Activated CD4-positive, alpha-beta T cell treated with anti-CD3 and anti-CD28 coated beads for 36 hours (primary cell): ENCODE results near the gene KIF25. TPM values are rescaled to one million over a fixed set of nuclear protein-coding genes. Genes with fewer than 3 reads are reported as not detected.

Source experiments
- ATAC-seq: fragments of 200-7000 bp; cut with Tn5 transposase; one replicate; pipeline ENCODE4 v1.10.0; 2021; ENCODE audit warnings: mild to moderate bottlenecking, moderate library complexity
- CTCF ChIA-PET: fragments of 350-600 bp; sonication (Branson Sonifier 250); formaldehyde crosslinking; loops from one replicate; lab custom pipeline; 2021; ENCODE audit warnings: antibody characterized with exemption; lab: Charles Lee
- POLR2A ChIA-PET: fragments of 350-600 bp; sonication (Branson Sonifier 250); formaldehyde crosslinking; loops from one replicate; lab custom pipeline; 2021; ENCODE audit warnings: antibody characterized with exemption, inconsistent platforms; lab: Charles Lee
- DNase-seq: peaks from one replicate; pipeline ENCODE4 v3.0.0-alpha.2; 2020
- H3K27ac Mint-ChIP-seq: one replicate; pipeline ENCODE4 v1.8.0; 2021; ENCODE audit warnings: mixed read lengths
- H3K27me3 Mint-ChIP-seq: one replicate; pipeline ENCODE4 v1.8.0; 2021; ENCODE audit warnings: mixed read lengths
- H3K36me3 Mint-ChIP-seq: one replicate; pipeline ENCODE4 v1.8.0; 2021; ENCODE audit warnings: low read depth, mixed read lengths
- H3K4me1 Mint-ChIP-seq: one replicate; pipeline ENCODE4 v1.8.0; 2021; ENCODE audit warnings: mixed read lengths
- H3K4me3 Mint-ChIP-seq: one replicate; pipeline ENCODE4 v1.8.0; 2021; ENCODE audit warnings: mild to moderate bottlenecking, moderate library complexity, mixed read lengths
- H3K9me3 Mint-ChIP-seq: one replicate; pipeline ENCODE4 v1.8.0; 2021; ENCODE audit warnings: low read depth, mixed read lengths
- intact Hi-C, 2 experiments: fragments of 100-400 bp; cut with DNase I in 1 of 2; cut with micrococcal nuclease in 1 of 2; formaldehyde crosslinking; loops; one replicate each; pipeline versions ENCODE4 v1.14.2 to v1.15.1; 2022 to 2024; cut with DNase I, micrococcal nuclease
- total RNA-seq, 2 experiments: library from RNA; stranded (reverse); gene quantifications; one replicate each; pipeline ENCODE4 v1.2.3, GENCODE V29; 2021

The KIF25 gene
- total RNA-seq, 2 experiments from 2014 or later, result not detected

DNA sequence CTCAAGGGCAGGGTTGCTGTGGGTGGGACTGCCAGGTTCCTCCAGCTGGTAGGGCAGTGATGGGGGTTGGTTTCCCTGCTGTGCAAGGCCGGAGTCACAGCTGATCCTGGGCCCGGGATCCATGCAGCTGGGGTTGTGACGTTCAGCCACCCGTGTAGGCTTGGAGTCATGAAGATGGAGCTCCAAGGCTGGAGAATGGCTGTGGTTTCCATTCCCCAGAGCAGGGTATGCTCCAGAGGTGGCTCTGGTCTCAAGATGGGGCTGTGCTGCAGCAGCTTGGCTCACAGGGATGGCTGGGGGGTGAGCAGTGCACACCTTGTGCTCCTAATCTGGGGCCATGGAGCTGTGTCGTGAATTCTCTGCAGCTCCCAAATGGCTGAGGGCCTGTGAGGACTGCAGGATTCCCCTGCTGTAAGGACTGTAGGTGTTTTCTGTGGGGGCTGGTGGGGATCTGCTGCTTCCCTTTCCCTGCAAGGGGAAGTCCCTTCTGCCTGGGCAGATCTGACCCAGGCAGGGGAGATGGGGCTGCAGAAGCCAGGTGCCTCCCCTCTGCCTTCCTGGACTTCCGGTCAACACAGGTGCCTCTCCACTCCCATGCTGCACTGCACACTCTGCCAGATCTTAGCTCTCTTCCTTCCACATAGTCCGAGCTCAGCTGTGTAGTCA is 15.9 kb downstream of the KIF25 start:
- Mint-ChIP-seq H3K27ac (no peak overlapping the region), H3K4me3 (no peak overlapping the region), H3K4me1 (no peaks in the 10 kb centered on the region), H3K36me3 (peaks cover 4% of the 10 kb centered on the region), H3K27me3 (peaks cover 2% of the 10 kb centered on the region), H3K9me3 (peaks cover 22% of the 10 kb centered on the region)
- POLR2A ChIA-PET, result no interaction called here
- intact Hi-C loops, result no loop called here
- no peak for ATAC-seq
- no peak for DNase-seq
- CTCF ChIA-PET, result interaction anchor here (0.7 kb wide), 1 partner anchor 803 kb away, joined by 3 read pairs; no protein-coding TSS in a partner anchor

DNA sequence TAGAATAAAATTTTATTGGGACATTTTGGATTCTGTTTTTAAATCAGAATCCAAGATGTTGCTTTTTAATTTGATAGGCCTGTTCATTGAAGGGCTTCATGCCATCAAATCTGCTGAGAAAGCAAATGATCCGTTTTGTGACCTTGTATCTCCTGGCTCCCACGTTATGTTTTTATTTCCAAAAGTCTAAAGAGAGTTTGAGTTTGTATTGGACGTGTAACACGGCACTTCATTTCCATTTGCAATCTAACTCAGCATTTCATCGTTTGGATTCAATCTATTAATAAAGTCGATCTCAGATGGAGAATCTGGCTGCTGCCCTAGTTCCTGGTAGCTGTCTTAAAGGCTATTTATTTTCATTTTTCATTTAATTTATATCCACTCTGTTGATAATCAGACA is 17.0 kb downstream of the KIF25 start:
- H3K27ac Mint-ChIP-seq, result no peak overlapping the region
- peaks cover 2% of the 10 kb centered on the region for H3K27me3 Mint-ChIP-seq
- POLR2A ChIA-PET, result no interaction called here
- H3K4me3 Mint-ChIP-seq, result no peak overlapping the region
- ATAC-seq (no peak), DNase-seq (no peak)
- intact Hi-C loops, result no loop called here
- H3K9me3 Mint-ChIP-seq, result peaks cover 20% of the 10 kb centered on the region
- H3K4me1 Mint-ChIP-seq, result no peaks in the 10 kb centered on the region
- CTCF ChIA-PET, result no interaction called here
- H3K36me3 Mint-ChIP-seq, result peaks cover 4% of the 10 kb centered on the region

GRCh38 chr6:168015009-168015408 is 17.5 kb downstream of the KIF25 start:
- peaks cover 4% of the 10 kb centered on the region for H3K36me3 Mint-ChIP-seq
- DNase-seq (no peak), ATAC-seq (no peak)
- H3K9me3 Mint-ChIP-seq, result peaks cover 20% of the 10 kb centered on the region
- no peaks in the 10 kb centered on the region for H3K4me1 Mint-ChIP-seq
- intact Hi-C loops, result no loop called here
- H3K27me3 Mint-ChIP-seq, result peaks cover 2% of the 10 kb centered on the region
- POLR2A ChIA-PET, result no interaction called here
- H3K27ac Mint-ChIP-seq, result no peak overlapping the region
- H3K4me3 Mint-ChIP-seq, result no peak overlapping the region
- CTCF ChIA-PET, result no interaction called here

DNA sequence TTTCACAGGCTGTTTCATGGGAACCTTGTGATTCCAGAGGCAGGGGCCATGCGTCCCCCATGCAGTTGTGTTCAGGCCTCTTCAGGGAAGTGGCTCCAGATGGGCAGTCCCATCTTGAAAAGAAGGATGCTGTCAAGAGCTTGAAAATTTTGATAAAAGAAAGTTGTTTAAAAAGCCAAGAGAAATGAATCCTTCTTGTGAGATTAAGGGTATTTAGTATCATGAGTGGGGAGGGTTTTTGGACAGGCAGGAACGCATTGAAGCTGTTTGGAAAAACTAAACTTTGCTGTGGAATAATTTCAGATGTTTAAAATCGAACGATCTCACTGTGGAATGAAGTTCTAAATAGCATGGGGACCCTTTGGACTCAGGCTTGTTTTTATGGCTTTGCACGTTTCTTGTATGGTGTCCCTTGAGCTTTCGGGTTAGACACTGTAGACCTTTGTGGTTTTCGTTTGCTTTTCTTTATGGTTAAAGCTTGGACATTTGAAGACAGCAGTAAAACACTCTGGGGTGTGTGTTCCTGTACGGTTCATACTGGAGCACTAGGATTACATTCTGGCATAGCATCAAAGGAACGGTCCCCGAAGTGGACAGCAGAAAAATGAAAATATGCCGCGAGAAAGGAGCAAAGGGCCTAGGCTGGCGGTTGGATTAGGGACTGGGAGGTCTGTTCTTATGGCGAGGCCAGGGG is 18.2 kb downstream of the KIF25 start:
- DNase-seq, result no peak
- H3K27me3 Mint-ChIP-seq, result peaks cover 2% of the 10 kb centered on the region

DNA sequence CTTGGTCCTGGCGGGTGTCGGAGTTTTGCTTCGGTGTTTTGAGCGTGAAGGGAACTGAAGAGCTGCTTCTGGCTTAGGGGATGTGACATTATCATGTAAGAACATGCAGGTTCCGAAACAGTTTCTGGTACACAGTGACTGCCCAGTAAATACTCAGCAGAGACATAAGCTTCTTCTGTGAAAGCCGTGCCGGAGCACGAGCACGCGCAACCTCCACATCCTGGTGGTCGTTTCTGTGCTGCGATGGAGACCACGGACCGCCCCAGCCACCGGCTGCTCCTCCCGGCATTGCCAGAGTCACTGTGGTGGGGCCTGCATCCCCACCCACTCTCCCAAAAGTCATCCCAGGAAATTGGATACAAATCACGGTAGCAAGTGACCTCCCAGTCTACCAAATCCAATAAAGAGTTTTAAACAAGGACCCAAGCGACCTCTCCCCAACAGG is 18.7 kb downstream of the KIF25 start:
- no peak for DNase-seq
- ChIA-PET CTCF (no interaction called here), POLR2A (no interaction called here)
- no peak overlapping the region for H3K27ac Mint-ChIP-seq
- no peak overlapping the region for H3K4me3 Mint-ChIP-seq
- H3K27me3 Mint-ChIP-seq, result no peaks in the 10 kb centered on the region
- no peaks in the 10 kb centered on the region for H3K4me1 Mint-ChIP-seq
- intact Hi-C loops, result no loop called here
- ATAC-seq, result no peak
- peaks cover 13% of the 10 kb centered on the region for H3K9me3 Mint-ChIP-seq
- H3K36me3 Mint-ChIP-seq, result no peaks in the 10 kb centered on the region

More for the DNA sequence above, 18.2 kb downstream of the KIF25 start:
- no peak for ATAC-seq
- Mint-ChIP-seq H3K27ac (no peak overlapping the region), H3K4me1 (no peaks in the 10 kb centered on the region), H3K4me3 (no peak overlapping the region), H3K9me3 (peaks cover 16% of the 10 kb centered on the region), H3K36me3 (peaks cover 2% of the 10 kb centered on the region)
- intact Hi-C loops, result no loop called here
- POLR2A ChIA-PET, result no interaction called here
- CTCF ChIA-PET, result no interaction called here

DNA sequence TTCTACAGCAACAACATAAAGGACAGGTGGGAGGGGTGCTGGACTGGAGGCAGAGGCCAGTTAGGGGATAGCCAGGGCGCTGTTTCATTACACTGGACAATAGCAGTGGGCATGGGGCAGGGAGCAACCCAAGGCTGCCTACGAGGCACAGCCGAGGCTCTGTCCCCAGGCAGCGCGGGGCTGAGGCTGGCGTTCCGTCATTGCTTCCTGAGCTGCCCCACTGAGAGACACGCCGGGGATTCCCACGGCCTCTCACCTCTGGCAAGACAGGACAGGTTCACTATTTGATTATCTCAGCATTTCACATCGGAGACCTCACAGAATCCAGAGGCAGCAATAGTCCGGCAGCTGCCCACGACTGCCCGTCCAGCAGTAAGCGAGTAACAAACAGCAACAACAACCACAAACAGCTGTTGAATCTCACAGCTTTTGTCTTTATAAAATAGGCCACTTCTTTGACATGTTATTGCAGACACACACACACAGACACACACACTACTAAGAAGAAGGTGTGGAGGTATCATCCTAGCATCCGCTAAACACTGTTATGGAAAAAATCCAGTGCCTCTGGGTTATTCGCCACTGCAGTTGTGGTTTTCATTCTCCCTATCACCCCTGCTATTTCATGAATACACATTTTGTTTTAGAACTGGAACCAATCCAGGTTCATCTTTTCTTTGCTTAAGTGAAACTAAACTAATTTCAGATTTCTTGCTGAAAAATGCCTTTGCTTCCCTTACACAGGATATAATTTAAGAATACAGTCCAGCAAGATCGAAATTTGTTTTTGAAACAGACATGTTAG is 19.5 kb downstream of the KIF25 start:
- H3K36me3 Mint-ChIP-seq, result no peaks in the 10 kb centered on the region
- ATAC-seq (no peak), DNase-seq (no peak)
- no peaks in the 10 kb centered on the region for H3K27me3 Mint-ChIP-seq
- H3K4me3 Mint-ChIP-seq, result no peak overlapping the region
- H3K9me3 Mint-ChIP-seq, result peaks cover 7% of the 10 kb centered on the region
- H3K4me1 Mint-ChIP-seq, result no peaks in the 10 kb centered on the region
- ChIA-PET CTCF (no interaction called here), POLR2A (no interaction called here)
- intact Hi-C loops, result no loop called here
- H3K27ac Mint-ChIP-seq, result no peak overlapping the region

GRCh38 chr6:168017629-168018028 is 20.2 kb downstream of the KIF25 start:
- DNase-seq, result no peak
- POLR2A ChIA-PET, result no interaction called here
- H3K27me3 Mint-ChIP-seq, result no peaks in the 10 kb centered on the region
- H3K9me3 Mint-ChIP-seq, result peaks cover 2% of the 10 kb centered on the region
- no peaks in the 10 kb centered on the region for H3K4me1 Mint-ChIP-seq
- no peak for ATAC-seq
- H3K36me3 Mint-ChIP-seq, result no peaks in the 10 kb centered on the region
- no peak overlapping the region for H3K4me3 Mint-ChIP-seq
- intact Hi-C loops, result no loop called here
- CTCF ChIA-PET, result interaction anchor here (0.6 kb wide), 1 partner anchor 88 kb away, joined by 3 read pairs; no protein-coding TSS in a partner anchor
- H3K27ac Mint-ChIP-seq, result no peak overlapping the region

- no peak for ATAC-seq
- Mint-ChIP-seq H3K36me3 (no peaks in the 10 kb centered on the region), H3K9me3 (no peaks in the 10 kb centered on the region), H3K4me1 (no peaks in the 10 kb centered on the region), H3K4me3 (no peak overlapping the region), H3K27ac (no peak overlapping the region), H3K27me3 (no peaks in the 10 kb centered on the region)
- ChIA-PET POLR2A (no interaction called here), CTCF (no interaction called here)
- intact Hi-C loops, result no loop called here
- no peak for DNase-seq
Observed at GRCh38 chr6:168018664-168019063, 21.2 kb downstream of the KIF25 start.

- Mint-ChIP-seq H3K36me3 (no peaks in the 10 kb centered on the region), H3K27ac (no peak overlapping the region), H3K9me3 (no peaks in the 10 kb centered on the region), H3K4me3 (no peak overlapping the region), H3K27me3 (no peaks in the 10 kb centered on the region), H3K4me1 (no peaks in the 10 kb centered on the region)
- ChIA-PET POLR2A (no interaction called here), CTCF (interaction anchor here (0.5 kb wide), 1 partner anchor 133 kb away, joined by 3 read pairs; no protein-coding TSS in a partner anchor)
- DNase-seq (no peak), ATAC-seq (no peak)
- intact Hi-C loops, result no loop called here
Observed at GRCh38 chr6:168020242-168020641, 22.8 kb downstream of the KIF25 start.

DNA sequence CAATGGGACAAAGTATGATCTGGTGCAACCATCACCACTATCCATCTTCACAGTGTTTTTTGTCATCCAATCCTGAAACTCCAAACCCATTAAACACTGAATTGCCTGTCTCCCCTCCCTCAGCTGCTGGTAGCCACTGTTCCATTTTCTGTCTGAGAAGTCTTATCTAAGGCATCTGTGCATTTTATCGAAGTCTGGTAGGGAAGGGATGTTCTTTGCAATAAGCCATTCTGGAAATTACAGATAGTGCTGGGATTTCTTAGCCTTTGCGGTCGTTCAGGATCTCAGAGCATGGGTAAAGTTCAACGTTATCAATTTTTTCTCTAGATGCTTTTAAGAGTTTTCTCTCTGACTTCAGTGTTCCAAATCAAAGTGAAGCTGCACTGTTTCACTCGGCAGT is 24.1 kb downstream of the KIF25 start:
- POLR2A ChIA-PET, result no interaction called here
- H3K4me1 Mint-ChIP-seq, result no peaks in the 10 kb centered on the region
- H3K4me3 Mint-ChIP-seq, result no peak overlapping the region
- no peak overlapping the region for H3K27ac Mint-ChIP-seq
- H3K9me3 Mint-ChIP-seq, result no peaks in the 10 kb centered on the region
- no peaks in the 10 kb centered on the region for H3K36me3 Mint-ChIP-seq
- ATAC-seq, result no peak
- no peak for DNase-seq
- CTCF ChIA-PET, result interaction anchor here (0.6 kb wide), 1 partner anchor 276 kb away, joined by 3 read pairs; no protein-coding TSS in a partner anchor
- intact Hi-C loops, result no loop called here
- no peaks in the 10 kb centered on the region for H3K27me3 Mint-ChIP-seq

DNA sequence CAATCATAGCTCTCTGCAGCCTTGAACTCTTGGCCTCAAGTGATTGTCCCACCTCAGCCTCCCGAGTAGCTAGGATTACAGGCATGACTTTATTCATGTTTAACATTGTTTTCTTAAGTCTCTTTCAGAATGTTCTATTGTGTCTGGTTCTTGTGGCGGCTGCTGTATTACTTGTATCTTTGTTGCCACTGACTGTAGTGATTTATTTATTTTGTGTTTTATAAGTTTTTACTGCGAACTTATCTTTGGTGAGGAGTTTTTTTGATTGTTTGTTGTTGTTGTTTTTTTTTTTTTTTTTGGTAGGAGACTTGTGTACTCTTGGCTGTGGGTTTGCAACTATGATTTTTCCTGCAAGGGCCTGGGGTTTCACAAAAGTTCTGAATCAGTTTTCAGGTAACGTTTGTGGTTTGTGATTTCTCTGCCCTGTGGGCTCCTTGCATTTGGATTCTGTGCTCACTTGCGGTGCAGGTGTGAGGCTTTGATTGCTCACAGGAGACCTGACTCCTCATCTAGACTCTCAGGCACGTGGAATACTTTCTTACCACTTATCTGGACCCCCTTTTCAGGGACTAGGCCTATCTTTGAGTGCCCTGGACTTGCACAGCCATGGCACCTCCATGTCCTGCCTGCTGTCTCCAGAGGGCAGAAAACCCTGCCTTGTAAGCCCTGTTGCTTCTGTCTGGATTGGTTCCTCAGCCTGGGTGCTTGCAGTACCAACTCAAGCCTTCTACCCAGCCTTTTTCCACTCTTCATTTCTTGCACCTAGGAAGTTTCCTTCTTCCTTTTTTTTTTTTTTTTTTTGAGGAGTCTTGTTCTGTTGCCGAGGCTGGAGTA is 25.2 kb downstream of the KIF25 start:
- ChIA-PET CTCF (no interaction called here), POLR2A (no interaction called here)
- H3K27me3 Mint-ChIP-seq, result no peaks in the 10 kb centered on the region
- ATAC-seq (no peak), DNase-seq (no peak)
- intact Hi-C loops, result no loop called here
- no peak overlapping the region for H3K4me3 Mint-ChIP-seq
- no peak overlapping the region for H3K27ac Mint-ChIP-seq
- no peaks in the 10 kb centered on the region for H3K9me3 Mint-ChIP-seq
- no peaks in the 10 kb centered on the region for H3K36me3 Mint-ChIP-seq
- H3K4me1 Mint-ChIP-seq, result no peaks in the 10 kb centered on the region
